Measurements from ENCODE around the gene OR2S2. TPM values are rescaled to one million over a fixed set of nuclear protein-coding genes. Genes with fewer than 3 reads are reported as not detected.
"Not testable (repeated sequence)": the region's sequence is repeated elsewhere in the genome, so short reads cannot be mapped to it uniquely, and the experiment has no call there.

Gene OR2S2, protein sequence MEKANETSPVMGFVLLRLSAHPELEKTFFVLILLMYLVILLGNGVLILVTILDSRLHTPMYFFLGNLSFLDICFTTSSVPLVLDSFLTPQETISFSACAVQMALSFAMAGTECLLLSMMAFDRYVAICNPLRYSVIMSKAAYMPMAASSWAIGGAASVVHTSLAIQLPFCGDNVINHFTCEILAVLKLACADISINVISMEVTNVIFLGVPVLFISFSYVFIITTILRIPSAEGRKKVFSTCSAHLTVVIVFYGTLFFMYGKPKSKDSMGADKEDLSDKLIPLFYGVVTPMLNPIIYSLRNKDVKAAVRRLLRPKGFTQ
- total RNA-seq (not detected), polyA plus RNA-seq (not detected)

GRCh38 chr9:35958104-35958837 is at the start of gene OR2S2:
TSS of gene OR2S2 (minus strand) at chr9:35958154. CDS start at chr9:35958098, 56 bp downstream.
- Histone ChIP-seq H3K9me3 (ENCODE audit: low read length) (no peaks in the 10 kb centered on the region), H3K36me3 (ENCODE audit: insufficient read depth, low read length) (no peaks in the 10 kb centered on the region), H3K4me3 (ENCODE audit: low read length) (no peak within 1 kb of the TSS), H3K4me1 (ENCODE audit: insufficient read depth, low read length) (no peaks in the 10 kb centered on the region), H3K27ac (ENCODE audit: low read depth, low read length) (no peak within 1 kb of the TSS), H3K27me3 (ENCODE audit: insufficient read depth, low read length, poor library complexity, severe bottlenecking) (peaks cover 4% of the 10 kb centered on the region)
- POLR2A ChIA-PET = no interaction called here
- H3K4me1 Mint-ChIP-seq = peaks cover 3 to 5% (median 4%) of the 10 kb centered on the region in 3 donors
- H3K27ac Mint-ChIP-seq = no peak within 1 kb of the TSS
- H3K9me3 Mint-ChIP-seq = no peaks in the 10 kb centered on the region
- DNase-seq = no peak
- no peaks in the 10 kb centered on the region for H3K36me3 Mint-ChIP-seq
- H3K4me3 Mint-ChIP-seq = no peak within 1 kb of the TSS
- CTCF ChIA-PET = interaction anchor here (1.2 kb wide), 1 partner anchor 65 kb away, joined by 5 read pairs; no protein-coding TSS in a partner anchor
- peaks cover 11 to 42% of the 10 kb centered on the region in 2 donors for H3K27me3 Mint-ChIP-seq

DNA sequence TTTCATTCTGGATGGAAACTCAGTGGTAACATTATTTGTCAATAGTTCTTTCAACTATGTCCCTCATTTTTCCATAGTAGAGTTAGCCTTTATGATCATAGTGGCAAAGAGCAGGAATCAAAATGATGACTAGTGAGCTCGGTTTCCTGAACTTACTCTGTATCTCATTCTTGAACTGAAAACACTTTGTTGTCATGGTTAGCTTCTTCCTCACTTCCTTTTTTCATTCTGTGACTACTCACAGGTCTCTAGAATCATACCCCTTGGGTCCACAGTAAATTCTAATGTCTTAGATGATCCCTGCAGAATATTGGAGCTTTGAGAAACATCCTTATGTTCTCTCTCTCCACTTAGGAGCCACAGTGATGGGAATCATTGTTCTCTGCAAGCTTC is 49.4 kb upstream of the OR2S2 start:
- no peaks in the 10 kb centered on the region for H3K36me3 ChIP-seq (ENCODE audit: insufficient read depth, low read length)
- H3K9me3 Mint-ChIP-seq = peaks cover 0 to 9% (median 3%) of the 10 kb centered on the region in 5 donors
- H3K27ac ChIP-seq (ENCODE audit: low read depth, low read length) = no peak overlapping the region
- peak overlapping the region in 1 of 8 donors; percentile 20 for H3K27ac Mint-ChIP-seq
- ChIA-PET CTCF (interaction anchor here (0.8 to 2.7 kb wide), 6 partner anchors 12 to 157 kb away, joined by 3 to 12 read pairs (median 6); partner anchors contain the start of gene RECK), POLR2A (no interaction called here)
- no peaks in the 10 kb centered on the region for H3K4me1 ChIP-seq (ENCODE audit: insufficient read depth, low read length)
- H3K9me3 ChIP-seq (ENCODE audit: low read length) = no peaks in the 10 kb centered on the region
- no peaks in the 10 kb centered on the region for H3K36me3 Mint-ChIP-seq
- H3K27me3 ChIP-seq (ENCODE audit: insufficient read depth, low read length, poor library complexity, severe bottlenecking) = no peaks in the 10 kb centered on the region
- peaks cover 4 to 5% (median 4%) of the 10 kb centered on the region in 3 donors for H3K4me1 Mint-ChIP-seq
- H3K4me3 ChIP-seq (ENCODE audit: low read length) = no peak overlapping the region
- H3K27me3 Mint-ChIP-seq = peaks cover 28 to 57% of the 10 kb centered on the region in 2 donors
- no peak for DNase-seq
- no peak overlapping the region for H3K4me3 Mint-ChIP-seq

GRCh38 chr9:36006549-36007315 is 48.8 kb upstream of the OR2S2 start:
- Histone ChIP-seq H3K27me3 (ENCODE audit: insufficient read depth, low read length, poor library complexity, severe bottlenecking) (no peaks in the 10 kb centered on the region), H3K36me3 (ENCODE audit: insufficient read depth, low read length) (no peaks in the 10 kb centered on the region), H3K9me3 (ENCODE audit: low read length) (no peaks in the 10 kb centered on the region), H3K4me1 (ENCODE audit: insufficient read depth, low read length) (no peaks in the 10 kb centered on the region), H3K4me3 (ENCODE audit: low read length) (no peak overlapping the region), H3K27ac (ENCODE audit: low read depth, low read length) (no peak overlapping the region)
- H3K36me3 Mint-ChIP-seq = no peaks in the 10 kb centered on the region
- peaks cover 28 to 61% of the 10 kb centered on the region in 2 donors for H3K27me3 Mint-ChIP-seq
- peaks cover 0 to 9% (median 3%) of the 10 kb centered on the region in 5 donors for H3K9me3 Mint-ChIP-seq
- no peak overlapping the region for H3K4me3 Mint-ChIP-seq
- no peak for DNase-seq
- ChIA-PET POLR2A (no interaction called here), CTCF (interaction anchor here (0.8 to 2.7 kb wide), 5 partner anchors 14 to 158 kb away, joined by 3 to 12 read pairs (median 7); partner anchors contain the start of gene RECK)
- H3K4me1 Mint-ChIP-seq = peaks cover 4 to 5% (median 4%) of the 10 kb centered on the region in 3 donors
- H3K27ac Mint-ChIP-seq = no peak overlapping the region

- no peaks in the 10 kb centered on the region for H3K36me3 ChIP-seq (ENCODE audit: insufficient read depth, low read length)
- ChIA-PET POLR2A (no interaction called here), CTCF (interaction anchor here (1.0 kb wide), 1 partner anchor 65 kb away, joined by 3 read pairs; no protein-coding TSS in a partner anchor)
- H3K27ac Mint-ChIP-seq = peak overlapping the region in 1 of 8 donors; percentile 4
- H3K9me3 ChIP-seq (ENCODE audit: low read length) = no peaks in the 10 kb centered on the region
- H3K27me3 ChIP-seq (ENCODE audit: insufficient read depth, low read length, poor library complexity, severe bottlenecking) = no peaks in the 10 kb centered on the region
- H3K27ac ChIP-seq (ENCODE audit: low read depth, low read length) = no peak overlapping the region
- H3K4me3 Mint-ChIP-seq = no peak overlapping the region
- H3K4me1 Mint-ChIP-seq = peaks cover 4 to 5% (median 4%) of the 10 kb centered on the region in 3 donors
- H3K4me3 ChIP-seq (ENCODE audit: low read length) = no peak overlapping the region
- H3K9me3 Mint-ChIP-seq = peaks cover 0 to 9% (median 3%) of the 10 kb centered on the region in 5 donors
- H3K4me1 ChIP-seq (ENCODE audit: insufficient read depth, low read length) = no peaks in the 10 kb centered on the region
- H3K36me3 Mint-ChIP-seq = no peaks in the 10 kb centered on the region
- peaks cover 27 to 60% of the 10 kb centered on the region in 2 donors for H3K27me3 Mint-ChIP-seq
- no peak for DNase-seq
Measured at GRCh38 chr9:36005891-36006290, 47.9 kb upstream of the OR2S2 start.

GRCh38 chr9:35998333-35998732 is 40.4 kb upstream of the OR2S2 start:
- H3K36me3 Mint-ChIP-seq = peaks cover 0 to 4% (median 0%) of the 10 kb centered on the region in 3 donors
- CTCF ChIA-PET = no interaction called here

DNA sequence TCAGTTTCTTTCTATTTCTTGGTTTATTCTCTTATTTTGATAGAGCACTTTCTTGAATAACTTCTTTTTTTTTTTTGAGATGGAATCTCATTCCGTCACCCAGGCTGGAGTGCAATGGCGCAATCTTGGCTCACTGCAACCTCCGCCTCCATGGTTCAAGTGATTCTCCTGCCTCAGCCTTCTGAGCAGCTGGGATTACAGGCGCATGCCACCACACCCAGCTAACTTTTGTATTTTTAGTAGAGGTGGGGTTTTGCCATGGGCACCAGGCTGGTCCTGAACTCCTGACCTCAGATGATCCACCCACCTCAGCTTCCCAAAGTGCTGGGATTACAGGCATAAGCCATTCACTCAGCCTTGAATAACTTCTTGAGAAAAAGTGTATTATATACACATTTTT is 39.1 kb upstream of the OR2S2 start:
- CTCF ChIA-PET, H3K4me3 Mint-ChIP-seq, H3K4me1 Mint-ChIP-seq: not testable (repeated sequence)

More at GRCh38 chr9:35998333-35998732, 40.4 kb upstream of the OR2S2 start:
- POLR2A ChIA-PET = no interaction called here
- Histone ChIP-seq H3K36me3 (ENCODE audit: insufficient read depth, low read length) (no peaks in the 10 kb centered on the region), H3K27me3 (ENCODE audit: insufficient read depth, low read length, poor library complexity, severe bottlenecking) (no peaks in the 10 kb centered on the region), H3K27ac (ENCODE audit: low read depth, low read length) (no peak overlapping the region), H3K4me3 (ENCODE audit: low read length) (no peak overlapping the region), H3K4me1 (ENCODE audit: insufficient read depth, low read length) (no peaks in the 10 kb centered on the region), H3K9me3 (ENCODE audit: low read length) (peaks cover 6% of the 10 kb centered on the region)
- Mint-ChIP-seq H3K4me3 (no peak overlapping the region), H3K4me1 (no peaks in the 10 kb centered on the region), H3K9me3 (peaks cover 8 to 17% (median 12%) of the 10 kb centered on the region in 5 donors), H3K27me3 (peaks cover 17 to 68% of the 10 kb centered on the region in 2 donors), H3K27ac (no peak overlapping the region)
- no peak for DNase-seq

GRCh38 chr9:35996358-35996970 is 38.5 kb upstream of the OR2S2 start:
- Mint-ChIP-seq H3K4me3 (no peak overlapping the region), H3K9me3 (peaks cover 8 to 17% (median 12%) of the 10 kb centered on the region in 5 donors), H3K27me3 (peaks cover 18 to 69% of the 10 kb centered on the region in 2 donors), H3K36me3 (peaks cover 0 to 4% (median 1%) of the 10 kb centered on the region in 3 donors), H3K27ac (no peak overlapping the region), H3K4me1 (no peaks in the 10 kb centered on the region)
- Histone ChIP-seq H3K9me3 (ENCODE audit: low read length) (peaks cover 6% of the 10 kb centered on the region), H3K36me3 (ENCODE audit: insufficient read depth, low read length) (no peaks in the 10 kb centered on the region), H3K27me3 (ENCODE audit: insufficient read depth, low read length, poor library complexity, severe bottlenecking) (no peaks in the 10 kb centered on the region), H3K4me3 (ENCODE audit: low read length) (no peak overlapping the region), H3K4me1 (ENCODE audit: insufficient read depth, low read length) (no peaks in the 10 kb centered on the region), H3K27ac (ENCODE audit: low read depth, low read length) (no peak overlapping the region)
- POLR2A ChIA-PET = interaction anchor here (0.7 kb wide), 1 partner anchor 448 kb away, joined by 4 read pairs; no protein-coding TSS in a partner anchor
- CTCF ChIA-PET = no interaction called here
- DNase-seq = no peak

More for the DNA sequence above, 39.1 kb upstream of the OR2S2 start:
- H3K36me3 ChIP-seq (ENCODE audit: insufficient read depth, low read length); POLR2A ChIA-PET; H3K9me3 ChIP-seq (ENCODE audit: low read length); H3K27ac Mint-ChIP-seq; H3K4me1 ChIP-seq (ENCODE audit: insufficient read depth, low read length); H3K36me3 Mint-ChIP-seq; H3K4me3 ChIP-seq (ENCODE audit: low read length); DNase-seq; H3K27ac ChIP-seq (ENCODE audit: low read depth, low read length); H3K27me3 ChIP-seq (ENCODE audit: insufficient read depth, low read length, poor library complexity, severe bottlenecking): not testable (repeated sequence)
- Mint-ChIP-seq H3K27me3 (peaks cover 15 to 66% of the 10 kb centered on the region in 2 donors), H3K9me3 (peaks cover 8 to 17% (median 12%) of the 10 kb centered on the region in 5 donors)

All from CD8-positive, alpha-beta memory T cell (primary cell).